ENCODE data around the gene KRTAP10-9.
A peak's percentile ranks its signal among the peaks of the same experiment; 100 is the strongest.

DNA sequence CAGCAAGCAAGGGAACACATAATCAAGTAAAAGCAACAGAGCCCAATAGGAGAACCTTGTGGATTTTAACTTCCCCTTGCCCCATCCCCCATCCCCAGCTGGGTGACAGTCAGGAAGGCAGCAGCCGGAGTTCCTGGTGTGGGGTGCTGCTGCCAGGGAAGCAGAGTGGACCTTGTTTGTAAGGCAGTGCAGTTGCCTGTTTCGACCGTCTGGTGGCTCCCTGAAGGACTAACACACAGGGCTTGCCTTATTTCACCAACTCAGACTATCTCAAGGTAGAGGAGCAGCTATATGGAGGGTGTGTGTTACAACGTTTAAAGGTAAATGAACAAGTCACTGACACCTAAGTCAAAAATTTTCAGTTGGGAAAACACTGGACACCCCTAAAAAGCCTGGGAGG, 8.4 kb upstream of the KRTAP10-9 start:
- TF ChIP-seq CTCF (IDR thresholded peaks at IDR 0.05) (peak in 3 of 6 experiments; percentile 22 to 41 (median 31)), POLR2A (IDR thresholded peaks at IDR 0.05) (no peak)

All from Peyer's patch (tissue), 4 donors.